Endometrial microvascular endothelial cells (primary cell): ENCODE data around the gene ADAMTS9. TPM values are rescaled to one million over a fixed set of nuclear protein-coding genes. Genes with fewer than 3 reads are reported as not detected.

Experiments used
- in situ Hi-C: cut with HindIII; loops from 2 replicates; pipeline ENCODE4 v1.10.0; 2017; ENCODE audit warnings: low sequenced_read_pairs, low pct_unique_long_range_greater_than_20kb; ENCODE audit errors: inconsistent ontology term
- total RNA-seq: library from RNA; depleted of rRNA; stranded (reverse); fragments of >200 nt; gene quantifications from one replicate; pipeline ENCODE4 v1.2.3, GENCODE V29; 2015; ENCODE audit errors: inconsistent ontology term

The ADAMTS9 gene
- total RNA-seq, 1 donor from 2014 or later: 33.9 TPM

- in situ Hi-C loops: no loop called here
Observed at GRCh38 chr3:64638511-64638910, 49.3 kb downstream of the ADAMTS9 start.

GRCh38 chr3:64634417-64634816 is 53.4 kb downstream of the ADAMTS9 start:
- in situ Hi-C loops: no loop called here

GRCh38 chr3:64631951-64632350 is 55.8 kb downstream of the ADAMTS9 start:
- in situ Hi-C loops: no loop called here

- in situ Hi-C loops: no loop called here
Observed at GRCh38 chr3:64627471-64628321, 60.1 kb downstream of the ADAMTS9 start.

- in situ Hi-C loops: no loop called here
Observed at GRCh38 chr3:64627042-64627441, 60.8 kb downstream of the ADAMTS9 start.

- in situ Hi-C loops: no loop called here
Observed at GRCh38 chr3:64625381-64625780, 62.4 kb downstream of the ADAMTS9 start.

- in situ Hi-C loops: no loop called here
Observed at GRCh38 chr3:64623125-64623524, 64.7 kb downstream of the ADAMTS9 start.

GRCh38 chr3:64621726-64622395 is 65.9 kb downstream of the ADAMTS9 start:
- in situ Hi-C loops: no loop called here

- in situ Hi-C loops: no loop called here
Observed at GRCh38 chr3:64621275-64621674, 66.5 kb downstream of the ADAMTS9 start.

GRCh38 chr3:64620020-64620419 is 67.8 kb downstream of the ADAMTS9 start:
- in situ Hi-C loops: no loop called here

GRCh38 chr3:64619216-64619615 is 68.6 kb downstream of the ADAMTS9 start:
- in situ Hi-C loops: no loop called here

GRCh38 chr3:64617610-64618009 is 70.2 kb downstream of the ADAMTS9 start:
- in situ Hi-C loops: no loop called here

GRCh38 chr3:64616953-64617352 is 70.8 kb downstream of the ADAMTS9 start:
- in situ Hi-C loops: no loop called here

- in situ Hi-C loops: no loop called here
Observed at GRCh38 chr3:64612916-64613526, 74.8 kb downstream of the ADAMTS9 start.

- in situ Hi-C loops: no loop called here
Observed at GRCh38 chr3:64612082-64612860, 75.5 kb downstream of the ADAMTS9 start.

GRCh38 chr3:64608741-64609140 is 79.1 kb downstream of the ADAMTS9 start:
- in situ Hi-C loops: no loop called here

- in situ Hi-C loops: no loop called here
Observed at GRCh38 chr3:64607032-64607551, 80.7 kb downstream of the ADAMTS9 start.

GRCh38 chr3:64604313-64604712 is 83.5 kb downstream of the ADAMTS9 start:
- in situ Hi-C loops: no loop called here

- in situ Hi-C loops: no loop called here
Observed at GRCh38 chr3:64601824-64602223, 86.0 kb downstream of the ADAMTS9 start.
